Superior temporal gyrus (tissue), 1 donor: ENCODE results near the gene MTHFD1L.
"Not testable (repeated sequence)": the region's sequence is repeated elsewhere in the genome, so short reads cannot be mapped to it uniquely, and the experiment has no call there.

Source experiments
- DNase-seq: peaks from one replicate; pipeline ENCODE4 v3.0.0-alpha.2; 2016; ENCODE audit errors: extremely low spot score

Gene MTHFD1L

GRCh38 chr6:151015101-151015700, 149.7 kb downstream of the MTHFD1L start:
- DNase-seq, result no peak

DNA sequence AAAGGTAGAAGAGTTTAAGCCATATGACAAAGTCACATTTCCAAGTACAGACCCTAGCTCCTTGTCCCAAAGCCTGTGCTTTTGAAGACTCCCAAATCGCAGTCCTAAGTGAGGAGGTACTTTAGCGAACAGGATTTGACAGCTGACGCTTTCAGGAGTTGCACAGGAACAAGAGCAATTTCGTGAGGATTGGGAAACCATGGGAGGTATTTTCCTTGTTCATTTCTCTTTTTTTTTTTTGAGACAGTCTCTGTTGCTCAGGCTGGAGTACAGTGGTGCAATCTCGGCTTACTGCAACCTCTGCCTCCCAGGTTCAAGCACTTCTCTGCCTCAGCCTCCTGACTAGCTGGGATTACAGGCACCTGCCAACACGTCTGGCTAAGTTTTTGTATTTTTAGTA, 150.6 kb downstream of the MTHFD1L start:
- DNase-seq, result no peak

GRCh38 chr6:151018046-151018445, 152.5 kb downstream of the MTHFD1L start:
- DNase-seq, result no peak

DNA sequence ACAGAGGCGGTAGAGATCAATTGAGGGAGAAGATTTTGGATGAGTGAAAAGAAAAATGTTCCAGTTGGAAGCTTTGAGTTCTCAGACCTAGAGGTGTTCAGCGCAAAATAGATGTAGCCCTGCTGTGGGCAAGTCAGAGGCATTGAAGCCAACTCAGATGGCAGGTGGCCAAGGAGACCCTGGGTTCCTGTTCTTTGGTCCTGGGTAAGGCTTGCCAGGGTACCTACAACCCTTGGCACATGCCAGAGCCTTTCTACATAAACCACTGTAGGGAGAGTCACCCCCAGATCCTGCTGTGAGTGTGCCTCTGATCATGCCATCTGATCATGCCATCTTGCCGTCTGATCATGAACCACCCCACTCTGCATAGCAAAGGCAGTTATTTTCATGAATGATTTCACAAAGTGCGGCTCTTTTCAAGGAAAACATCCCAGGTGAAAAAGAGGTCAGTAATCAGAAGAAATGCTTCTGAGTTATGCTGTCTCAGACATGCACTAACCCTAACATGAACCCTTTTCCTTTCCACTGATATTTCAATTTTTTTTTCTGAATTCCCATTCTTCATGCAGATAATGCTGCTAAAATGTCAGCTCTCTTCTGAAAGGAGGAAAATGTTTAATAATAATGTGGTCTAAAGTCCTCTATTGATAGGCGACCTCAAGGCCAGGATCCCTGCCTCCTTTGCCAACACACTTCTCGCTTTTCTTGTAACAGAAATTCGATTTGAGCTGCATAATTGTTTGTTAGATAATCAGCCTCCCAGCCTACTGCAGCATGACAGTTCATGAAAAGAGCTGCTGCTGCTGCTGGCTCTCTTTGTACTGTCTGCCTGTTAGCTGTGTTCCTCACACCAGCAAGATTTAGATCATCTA, 153.6 kb downstream of the MTHFD1L start:
- DNase-seq, result no peak

DNA sequence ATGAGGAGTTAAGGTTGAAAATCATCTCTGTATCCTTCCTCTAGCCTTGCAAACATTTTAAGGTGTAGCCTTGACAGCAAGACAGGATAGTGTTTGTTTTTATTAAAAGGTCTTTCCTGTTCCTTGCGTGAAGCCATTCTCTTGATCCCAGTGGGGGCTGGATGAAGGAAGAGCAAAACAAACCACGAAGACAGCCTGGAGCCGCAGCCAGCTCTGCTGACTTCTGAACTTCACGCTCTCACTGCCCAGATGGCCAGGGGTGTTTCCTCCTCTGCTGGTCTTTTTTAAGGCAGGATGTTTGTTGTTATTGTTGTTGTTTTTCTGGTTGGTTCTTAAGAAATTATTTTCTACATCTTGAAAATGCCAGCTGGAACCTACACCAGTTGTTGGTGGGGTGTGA, 156.4 kb downstream of the MTHFD1L start:
- DNase-seq, result no peak

- no peak for DNase-seq
Measured at GRCh38 chr6:151022492-151022891, 157.0 kb downstream of the MTHFD1L start.

DNA sequence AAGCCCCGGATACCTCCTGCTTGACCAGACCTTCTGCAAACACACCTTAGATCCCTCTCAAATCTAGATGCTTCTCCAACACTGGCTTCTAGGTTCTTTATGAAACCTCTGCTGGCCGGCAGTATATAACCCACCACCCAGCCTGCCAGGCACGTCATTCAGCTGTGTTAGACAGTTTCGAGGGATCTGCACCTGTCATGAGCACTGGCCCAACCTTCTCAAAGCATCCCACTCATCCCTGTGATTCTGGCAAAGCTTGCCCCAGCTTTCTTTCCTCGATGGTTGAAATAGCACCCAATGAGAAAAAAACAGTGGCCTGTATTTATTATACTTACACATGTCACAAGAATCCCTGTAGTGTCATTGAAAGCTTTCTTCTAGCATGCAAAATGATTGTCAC, 157.8 kb downstream of the MTHFD1L start:
- DNase-seq, result no peak

- no peak for DNase-seq
Measured at GRCh38 chr6:151024597-151024996, 159.1 kb downstream of the MTHFD1L start.

DNA sequence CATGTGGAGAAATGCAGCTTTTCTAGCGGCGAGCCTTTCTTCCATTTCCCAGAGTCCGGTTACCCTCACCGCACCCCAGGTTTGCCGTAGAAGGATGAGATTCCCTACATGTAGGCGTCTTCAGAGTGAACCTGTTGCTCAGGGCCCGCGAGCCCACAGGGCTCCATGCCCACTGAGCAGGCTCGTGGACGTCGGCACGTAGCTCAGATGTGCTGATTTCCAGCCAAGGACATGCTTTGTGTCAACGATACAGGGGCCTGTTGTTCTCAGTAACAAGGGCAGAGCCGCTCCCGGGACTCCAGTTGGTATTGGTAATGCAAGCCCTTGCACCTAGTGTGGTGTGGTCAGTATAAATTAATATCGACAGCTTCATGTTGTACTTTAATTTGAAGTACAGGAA, 159.6 kb downstream of the MTHFD1L start:
- DNase-seq, result peak; percentile 54

- no peak for DNase-seq
Measured at GRCh38 chr6:151026041-151026663, 160.7 kb downstream of the MTHFD1L start.

DNA sequence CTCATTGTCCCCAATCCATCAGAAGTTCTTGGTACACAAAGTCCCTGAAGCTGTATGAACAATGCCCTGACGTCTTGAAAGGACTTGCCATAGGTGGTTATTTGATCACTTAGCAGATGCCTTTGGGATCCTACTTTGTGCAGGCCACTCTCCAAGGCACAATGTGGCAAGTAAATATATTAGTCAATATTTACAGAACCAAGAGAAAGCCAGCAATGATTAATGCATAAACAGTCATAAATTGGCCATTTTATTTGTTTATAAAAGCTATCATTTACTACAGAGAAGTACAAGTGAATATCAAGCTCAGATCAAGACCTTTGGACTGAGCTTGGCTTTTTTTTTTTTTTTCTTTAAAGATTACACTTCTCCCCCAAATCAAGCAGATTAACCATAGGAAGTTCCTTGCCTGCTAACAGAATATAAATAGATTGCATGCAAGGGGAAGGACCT, 161.8 kb downstream of the MTHFD1L start:
- DNase-seq, result no peak

DNA sequence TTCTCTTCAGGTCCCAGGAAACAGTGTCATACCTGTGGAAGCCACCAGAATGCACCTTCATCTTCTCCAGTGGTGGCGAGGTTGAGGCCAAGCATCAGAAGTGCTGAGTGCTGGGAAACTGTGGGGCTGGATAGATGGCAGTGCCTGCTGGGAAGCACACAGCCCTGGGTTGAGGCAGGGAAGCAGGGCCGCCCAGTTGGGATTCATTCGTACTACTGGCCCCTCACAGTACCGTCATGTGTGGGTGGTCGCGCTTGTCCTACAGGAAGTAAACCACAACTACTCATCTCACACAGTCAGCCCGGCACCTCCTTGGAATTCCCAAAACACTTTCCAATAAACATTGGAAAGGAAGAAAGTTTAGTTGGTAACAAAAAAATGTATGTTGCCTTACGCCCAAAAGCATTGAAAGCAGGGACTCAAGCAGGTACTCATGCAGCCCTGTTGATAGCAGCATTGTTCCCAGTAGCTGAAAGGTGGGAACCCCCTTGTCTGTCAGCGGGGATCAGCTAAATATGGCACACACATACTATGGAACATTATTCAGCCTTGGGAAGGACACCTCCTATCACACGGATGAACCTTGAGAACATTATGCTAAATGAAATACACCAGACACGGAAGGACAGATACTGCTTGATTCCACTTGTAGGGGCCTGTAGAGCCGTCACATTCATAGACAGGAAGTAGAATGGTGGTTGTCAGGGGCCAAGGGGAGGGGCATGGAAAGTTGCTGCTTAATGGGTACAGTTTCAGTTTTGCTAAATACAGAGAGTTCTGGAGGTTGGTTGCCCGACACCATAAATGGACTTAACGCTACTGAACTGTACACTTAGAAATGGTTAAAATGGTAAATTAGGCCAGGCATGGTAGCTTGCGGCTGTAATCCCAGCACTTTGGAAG, 162.7 kb downstream of the MTHFD1L start:
- no peak for DNase-seq

GRCh38 chr6:151029970-151030369, 164.5 kb downstream of the MTHFD1L start:
- no peak for DNase-seq

GRCh38 chr6:151032034-151032433, 166.5 kb downstream of the MTHFD1L start:
- DNase-seq, result no peak

DNA sequence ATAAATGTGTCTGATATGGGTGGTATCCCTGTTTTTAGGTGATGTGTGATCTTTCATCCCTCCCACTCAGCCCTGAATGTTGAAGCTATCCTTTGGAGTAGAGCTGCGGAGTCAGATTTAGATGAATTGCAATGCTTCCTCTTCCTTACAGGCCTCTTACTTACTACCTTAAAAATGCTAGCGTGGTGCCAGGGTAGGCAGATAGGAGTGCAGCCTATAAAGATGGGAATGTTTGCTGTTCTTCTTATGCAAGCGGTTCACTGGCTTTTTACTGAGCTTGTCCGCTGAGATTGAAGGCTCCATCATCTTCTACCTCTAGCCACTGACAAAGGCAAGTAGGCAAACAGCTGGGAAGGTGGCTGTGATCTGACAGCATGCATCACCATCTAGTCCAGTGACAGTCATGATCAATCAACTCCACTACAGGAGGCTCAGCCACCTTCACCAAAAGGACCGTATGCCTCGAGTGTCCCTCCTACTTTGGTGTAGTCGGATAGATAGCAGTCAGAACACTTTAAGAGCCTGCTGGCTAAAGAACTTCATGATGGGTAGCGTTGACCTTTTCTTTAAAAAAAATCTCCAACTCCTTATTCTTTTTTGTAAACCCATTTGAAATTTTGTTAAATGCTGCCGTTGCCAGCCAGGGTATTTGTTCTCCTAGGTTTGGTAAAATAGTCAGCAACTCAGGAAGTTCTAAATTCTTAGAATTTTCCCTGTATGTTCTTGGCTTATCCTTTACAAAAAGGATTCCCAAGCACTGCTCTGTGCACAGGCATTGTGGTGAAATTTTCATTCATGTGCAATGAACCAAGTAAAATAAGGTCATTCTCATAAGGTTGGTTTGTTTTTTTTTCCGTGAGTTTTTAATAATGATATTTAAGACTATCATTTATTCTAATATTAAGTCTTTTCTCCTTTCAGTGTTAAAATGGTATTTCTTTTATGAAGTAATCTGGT, 169.6 kb downstream of the MTHFD1L start:
- DNase-seq, result no peak

- not testable (repeated sequence) for DNase-seq
Measured at GRCh38 chr6:151036211-151036721, 170.8 kb downstream of the MTHFD1L start.

DNA sequence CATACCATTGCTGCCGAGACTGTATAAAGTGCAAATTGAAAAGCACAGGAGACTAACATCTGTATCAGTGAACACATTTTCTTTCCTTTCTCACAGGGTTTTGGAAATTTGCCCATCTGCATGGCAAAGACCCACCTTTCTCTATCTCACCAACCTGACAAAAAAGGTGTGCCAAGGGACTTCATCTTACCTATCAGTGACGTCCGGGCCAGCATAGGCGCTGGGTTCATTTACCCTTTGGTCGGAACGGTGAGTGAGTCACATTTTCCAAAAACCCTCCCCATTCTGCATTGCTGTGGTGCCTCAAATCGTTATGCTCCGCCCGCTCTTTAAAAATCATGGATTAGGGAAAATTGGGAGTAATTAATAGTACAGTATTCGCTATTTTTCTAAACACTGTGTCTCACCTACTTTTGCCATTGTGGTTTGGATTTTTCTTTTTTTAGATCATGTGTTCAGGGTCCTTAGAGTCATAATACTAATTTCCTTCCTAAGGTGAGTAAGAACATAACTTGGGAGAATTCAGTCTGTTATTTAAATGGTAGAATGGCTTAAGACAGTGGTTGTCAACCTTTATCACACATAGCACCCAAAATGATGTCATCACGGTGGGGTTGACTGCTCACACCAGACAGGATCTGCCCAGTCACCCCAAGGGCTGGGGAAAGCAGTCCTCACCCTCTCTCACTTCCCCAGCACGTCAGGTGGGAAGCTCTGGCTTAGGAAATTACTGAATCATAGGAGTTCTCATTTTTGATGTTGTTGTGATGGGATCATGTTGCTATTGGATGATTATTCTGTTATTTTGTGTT, 171.6 kb downstream of the MTHFD1L start:
- no peak for DNase-seq

DNA sequence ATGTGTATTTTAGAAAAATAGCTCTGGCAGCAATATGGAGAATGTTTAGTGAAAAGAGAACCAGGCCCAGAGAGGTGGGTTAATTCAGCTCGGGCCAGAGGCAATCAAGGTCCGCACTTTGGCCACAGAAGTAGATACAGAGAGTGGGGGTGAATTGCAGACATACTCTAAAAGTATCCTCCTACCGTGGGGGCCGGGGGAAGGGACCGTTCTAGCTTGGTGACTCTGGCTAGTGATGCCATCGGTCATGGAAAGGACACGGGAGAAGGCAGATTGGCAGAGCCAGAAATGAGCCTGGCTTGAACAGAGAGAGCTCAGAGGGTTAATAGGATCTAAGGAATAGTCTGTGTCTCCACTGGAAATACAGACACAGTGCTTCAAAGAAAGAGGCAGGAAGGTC, 173.1 kb downstream of the MTHFD1L start:
- DNase-seq, result no peak

DNA sequence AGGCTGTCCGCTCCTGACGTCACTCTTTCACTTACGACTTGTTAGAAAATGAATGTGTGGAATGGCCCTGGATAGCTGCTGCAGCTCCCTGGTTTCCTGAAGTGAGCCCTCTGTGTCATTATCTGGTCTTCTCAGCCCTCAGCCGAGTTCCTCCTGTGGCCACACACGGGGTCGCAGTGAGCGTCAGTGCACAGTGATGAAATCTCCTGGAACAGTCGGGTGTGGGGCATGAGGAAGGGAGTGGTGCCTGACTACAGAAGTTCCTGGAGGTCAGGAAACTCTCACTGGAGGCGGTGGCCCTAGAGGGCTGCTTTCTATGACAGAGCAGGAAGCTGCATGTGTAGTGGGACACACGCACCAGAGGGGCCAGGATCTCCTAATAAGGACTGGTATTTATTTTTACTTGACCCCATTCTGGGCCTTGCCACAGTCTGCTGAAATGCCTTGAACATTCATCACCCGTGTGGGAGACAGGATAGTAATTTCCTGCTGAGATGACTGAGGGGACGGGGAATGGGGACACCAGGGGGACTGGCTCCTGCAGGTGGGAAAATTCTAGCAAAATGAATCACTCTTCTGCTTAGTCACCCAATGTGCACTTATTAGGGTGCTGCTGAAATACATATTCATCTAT, 175.5 kb downstream of the MTHFD1L start:
- not testable (repeated sequence) for DNase-seq
